H1 (cell line): ENCODE data around the gene FEM1C. TPM values are rescaled to one million over a fixed set of nuclear protein-coding genes. Genes with fewer than 3 reads are reported as not detected.

Experiments
- CTCF ChIA-PET: fragments of 300-600 bp; sonication (Branson Sonifier 250); formaldehyde crosslinking; loops from one replicate; lab custom pipeline; 2021; ENCODE audit not compliant: partially characterized antibody; lab: Charles Lee
- POLR2A ChIA-PET: fragments of 300-600 bp; sonication (Branson Sonifier 250); formaldehyde crosslinking; loops from one replicate; lab custom pipeline; 2021; ENCODE audit warnings: inconsistent platforms; ENCODE audit not compliant: partially characterized antibody; lab: Charles Lee
- DNase-seq, 2 experiments: peaks; one replicate each; pipeline versions ENCODE4 v3.0.0 to v3.0.0-alpha.2; 2010 to 2022; ENCODE audit warnings: low spot score in 2 of 2, low read depth in 1 of 2, mixed read lengths in 1 of 2
- FAIRE-seq: peaks from 2 replicates; lab custom pipeline; 2011; peaks lifted over from hg19 to GRCh38; lab: Jason Lieb, UNC
- H2AFZ ChIP-seq: 2 replicates; pipeline ENCODE4 v1.8.1; 2012; ENCODE audit warnings: low read length, inconsistent platforms
- H2AK5ac ChIP-seq: 2 replicates; pipeline ENCODE4 v1.6.1; 2013; ENCODE audit warnings: low read depth, low read length
- H2BK120ac ChIP-seq: replicated peaks from 2 replicates; pipeline ENCODE3; 2013; ENCODE audit warnings: low read depth, low read length, inconsistent platforms
- H2BK12ac ChIP-seq: 2 replicates; pipeline ENCODE4 v1.6.1; 2013; ENCODE audit warnings: low read depth, low read length
- H2BK15ac ChIP-seq: 2 replicates; pipeline ENCODE4 v1.6.1; 2013; ENCODE audit warnings: low read length
- H2BK20ac ChIP-seq: 2 replicates; pipeline ENCODE4 v1.6.1; 2013; ENCODE audit warnings: low read length
- H2BK5ac ChIP-seq: 2 replicates; pipeline ENCODE4 v1.6.1; 2013; ENCODE audit warnings: low read depth, low read length
- H3K14ac ChIP-seq: 2 replicates; pipeline ENCODE4 v1.6.1; 2013; ENCODE audit warnings: inconsistent platforms; ENCODE audit not compliant: insufficient read length
- H3K18ac ChIP-seq: 2 replicates; pipeline ENCODE4 v1.6.1; 2013; ENCODE audit warnings: low read length; ENCODE audit errors: extremely low read depth
- H3K23ac ChIP-seq: 2 replicates; pipeline ENCODE4 v1.6.1; 2013; ENCODE audit warnings: inconsistent platforms; ENCODE audit not compliant: insufficient read length
- H3K23me2 ChIP-seq: 2 replicates; pipeline ENCODE4 v1.6.1; 2013; ENCODE audit warnings: low read depth, low read length
- H3K27ac ChIP-seq: 2 replicates; pipeline ENCODE4 v1.6.1; 2011; ENCODE audit warnings: low read depth, low read length, inconsistent platforms
- H3K27me3 ChIP-seq, 4 experiments: replicated peaks in 1 of 4; 1 replicate in 1 of 4; 2 replicates in 3 of 4; pipeline versions ENCODE4 v1.6.1 to v1.8.1; 2011 to 2013; ENCODE audit warnings: low read length in 3 of 4, mild to moderate bottlenecking in 3 of 4, inconsistent platforms in 2 of 4, mixed read lengths in 2 of 4, moderate library complexity in 1 of 4; ENCODE audit not compliant: control insufficient read depth in 3 of 4, insufficient read depth in 3 of 4; ENCODE audit errors: extremely low read depth in 1 of 4
- H3K36me3 ChIP-seq, 4 experiments: 2 replicates each; pipeline versions ENCODE4 v1.6.1 to v1.8.1; 2011 to 2013; ENCODE audit warnings: mild to moderate bottlenecking in 4 of 4, low read length in 3 of 4, moderate library complexity in 2 of 4, control low read depth in 1 of 4, inconsistent platforms in 1 of 4; ENCODE audit not compliant: insufficient read depth in 4 of 4, control insufficient read depth in 2 of 4
- H3K4ac ChIP-seq: replicated peaks from 2 replicates; pipeline ENCODE3; 2013; ENCODE audit warnings: low read length, low read depth, mixed read lengths, inconsistent platforms; ENCODE audit not compliant: insufficient read length
- H3K4me1 ChIP-seq, 4 experiments: replicated peaks in 1 of 4; 1 replicate in 1 of 4; 2 replicates in 3 of 4; pipeline versions ENCODE4 v1.6.1 to v1.8.1; 2011 to 2013; ENCODE audit warnings: low read length in 3 of 4, inconsistent platforms in 2 of 4, mixed read lengths in 1 of 4; ENCODE audit not compliant: insufficient read depth in 4 of 4, control insufficient read depth in 3 of 4
- H3K4me2 ChIP-seq, 2 experiments: 2 replicates each; pipeline versions ENCODE4 v1.6.1 to v1.8.1; 2011 to 2013; ENCODE audit warnings: low read depth in 2 of 2, low read length in 2 of 2, control low read depth in 1 of 2, inconsistent platforms in 1 of 2, mild to moderate bottlenecking in 1 of 2; ENCODE audit not compliant: insufficient read depth in 1 of 2
- H3K4me3 ChIP-seq, 4 experiments: fragments of 200-600, 300-600 bp in 1 of 4; sonication (generic), shearing (Covaris generic), sonication (Bioruptor Twin) in 1 of 4; 2 replicates each; pipeline versions ENCODE4 v1.5.1 to v1.8.1; 2011 to 2016; ENCODE audit warnings: low read length in 4 of 4, low read depth in 3 of 4, control low read depth in 2 of 4, inconsistent platforms in 2 of 4, mild to moderate bottlenecking in 2 of 4, mixed read lengths in 1 of 4, moderate library complexity in 1 of 4; ENCODE audit not compliant: insufficient read depth in 2 of 4; ENCODE audit errors: extremely low read depth in 1 of 4
- H3K56ac ChIP-seq: replicated peaks from 2 replicates; pipeline ENCODE3; 2013; ENCODE audit warnings: low read depth, mild to moderate bottlenecking, mixed read lengths, low read length, inconsistent platforms; ENCODE audit not compliant: insufficient read length
- H3K79me1 ChIP-seq: 2 replicates; pipeline ENCODE4 v1.6.1; 2013; ENCODE audit warnings: low read depth, low read length, control low read depth
- H3K79me2 ChIP-seq, 2 experiments: 2 replicates each; pipeline versions ENCODE4 v1.6.1 to v1.8.1; 2012 to 2013; ENCODE audit warnings: low read length in 2 of 2, mild to moderate bottlenecking in 2 of 2, inconsistent platforms in 1 of 2; ENCODE audit not compliant: insufficient read depth in 2 of 2, control insufficient read depth in 1 of 2
- H3K9ac ChIP-seq, 4 experiments: replicated peaks in 1 of 4; 1 replicate in 1 of 4; 2 replicates in 3 of 4; pipeline versions ENCODE4 v1.6.1 to v1.8.1; 2011 to 2013; ENCODE audit warnings: low read depth in 3 of 4, low read length in 3 of 4, control low read depth in 2 of 4, mild to moderate bottlenecking in 2 of 4, moderate library complexity in 2 of 4, inconsistent platforms in 1 of 4; ENCODE audit errors: extremely low read depth in 1 of 4
- H3K9me3 ChIP-seq, 2 experiments: 2 replicates each; pipeline versions ENCODE4 v1.6.1 to v1.8.1; 2012 to 2013; ENCODE audit warnings: mild to moderate bottlenecking in 2 of 2, moderate library complexity in 2 of 2, control low read depth in 1 of 2, inconsistent platforms in 1 of 2, low read depth in 1 of 2, low read length in 1 of 2, mixed read lengths in 1 of 2; ENCODE audit not compliant: insufficient read depth in 2 of 2
- H4K20me1 ChIP-seq, 2 experiments: replicated peaks in 1 of 2; 2 replicates each; pipeline versions ENCODE3 to v1.8.1; 2011 to 2013; ENCODE audit warnings: inconsistent platforms in 2 of 2, low read length in 2 of 2, mild to moderate bottlenecking in 1 of 2; ENCODE audit not compliant: insufficient read depth in 2 of 2, control insufficient read depth in 1 of 2
- H4K5ac ChIP-seq: 2 replicates; pipeline ENCODE4 v1.6.1; 2013; ENCODE audit warnings: low read length, low read depth, mixed read lengths, inconsistent platforms; ENCODE audit not compliant: insufficient read length
- H4K8ac ChIP-seq: 2 replicates; pipeline ENCODE4 v1.8.0; 2013; ENCODE audit warnings: mild to moderate bottlenecking, moderate library complexity, low read length, inconsistent platforms; ENCODE audit not compliant: insufficient read depth; ENCODE audit errors: extremely low read depth
- H4K91ac ChIP-seq: replicated peaks from 2 replicates; pipeline ENCODE3; 2013; ENCODE audit warnings: low read length, mixed read lengths, inconsistent platforms; ENCODE audit not compliant: insufficient read length
- BACH1 ChIP-seq: IDR thresholded peaks from 2 replicates; pipeline ENCODE4 v1.6.1; 2012; ENCODE audit warnings: low read length, improper control_type of control experiment
- BCL11A ChIP-seq, 2 experiments: IDR thresholded peaks; one replicate each; pipeline ENCODE4 v1.6.1; 2011; ENCODE audit warnings: low read depth in 2 of 2, low read length in 2 of 2, mild to moderate bottlenecking in 2 of 2
- CHD2 ChIP-seq: IDR thresholded peaks from 2 replicates; pipeline ENCODE4 v1.6.1; 2012; ENCODE audit warnings: low read length, improper control_type of control experiment
- EP300 ChIP-seq, 2 experiments: IDR thresholded peaks; 1 replicate in 1 of 2; 2 replicates in 1 of 2; pipeline ENCODE4 v1.6.1; 2011 to 2012; ENCODE audit warnings: low read depth in 2 of 2, low read length in 2 of 2, mild to moderate bottlenecking in 2 of 2, borderline replicate concordance in 1 of 2, inconsistent platforms in 1 of 2, moderate library complexity in 1 of 2
- HDAC6 ChIP-seq: IDR thresholded peaks from one replicate; pipeline ENCODE4 v1.7.1; 2012; ENCODE audit warnings: low read depth, mild to moderate bottlenecking, inconsistent platforms, low read length, moderate library complexity
- JUND ChIP-seq: IDR thresholded peaks from 2 replicates; pipeline ENCODE4 v1.6.1; 2011; ENCODE audit warnings: mild to moderate bottlenecking, improper control_type of control experiment, low read length
- KDM4A ChIP-seq: IDR thresholded peaks from one replicate; pipeline ENCODE4 v1.7.1; 2012; ENCODE audit warnings: low read depth, mild to moderate bottlenecking, moderate library complexity, low read length, inconsistent platforms; ENCODE audit not compliant: severe bottlenecking
- POLR2A ChIP-seq, 2 experiments: IDR thresholded peaks; 1 replicate in 1 of 2; 2 replicates in 1 of 2; pipeline ENCODE4 v1.6.1; 2011; ENCODE audit warnings: low read depth in 2 of 2, low read length in 2 of 2, mild to moderate bottlenecking in 2 of 2; ENCODE audit errors: control extremely low read depth in 1 of 2
- SAP30 ChIP-seq: fragments of 300-600 bp; sonication (generic); IDR thresholded peaks from 2 replicates; pipeline ENCODE4 v1.7.1; 2012; ENCODE audit warnings: low read length, moderate library complexity, mild to moderate bottlenecking, inconsistent platforms; ENCODE audit not compliant: insufficient read depth, insufficient replicate concordance
- SP2 ChIP-seq: IDR thresholded peaks from 2 replicates; pipeline ENCODE4 v1.6.1; 2012; ENCODE audit warnings: mild to moderate bottlenecking, low read length, inconsistent platforms
- SUZ12 ChIP-seq: fragments of 200-600 bp; sonication (generic); IDR thresholded peaks from 2 replicates; pipeline ENCODE4 v1.6.1; 2012; ENCODE audit warnings: mild to moderate bottlenecking, inconsistent platforms, low read length, moderate library complexity, mixed read lengths
- WGBS, 2 experiments: shearing (Covaris generic) in 1 of 2; methylation state at CpG; one replicate each; pipeline versions ENCODE4 v1.1.6 to v1.1.7; 2013 to 2015; ENCODE audit warnings: low lambda C conversion rate in 2 of 2, mixed read lengths in 2 of 2, inconsistent platforms in 1 of 2, low coverage in 1 of 2, missing lambda C conversion rate in 1 of 2; ENCODE audit not compliant: insufficient replicate concordance in 2 of 2, insufficient coverage in 1 of 2, insufficient read length in 1 of 2; ENCODE audit errors: extremely low coverage in 1 of 2, missing lambda C conversion rate in 1 of 2; 5-methylcytosine and 5-hydroxymethylcytosine counted together
- polyA plus RNA-seq, 7 experiments: library from polyadenylated mRNA; depleted of rRNA in 3 of 7; stranded (reverse) in 5 of 7; unstranded in 2 of 7; fragments of >200 nt in 5 of 7; fragments of 200-250 nt in 2 of 7; gene quantifications; 1 replicate in 5 of 7; 2 replicates in 1 of 7; 4 replicates in 1 of 7; pipeline versions ENCODE4 v1.2.1 to v1.2.3, GENCODE V29; 2011 to 2013; ENCODE audit warnings: missing spikeins in 2 of 7, mixed read lengths in 2 of 7
- total RNA-seq: library from RNA; stranded (reverse); fragmentation: NEBNext Ultra II Directional; extraction: Animal tissue kit (Norgen Biotek cat#: 25700); gene quantifications from 2 replicates; pipeline ENCODE4 v1.2.1, GENCODE V29; 2021
- TF ChIP-seq, protein P1 (sequence below), 3 experiments: IDR thresholded peaks; 1 replicate in 2 of 3; 2 replicates in 1 of 3; pipeline versions ENCODE4 v1.5.1 to v1.6.1; 2011; ENCODE audit warnings: low read length in 3 of 3, mild to moderate bottlenecking in 3 of 3, inconsistent platforms in 2 of 3, low read depth in 1 of 3, moderate library complexity in 1 of 3; ENCODE audit not compliant: insufficient read depth in 1 of 3; ENCODE audit errors: control extremely low read depth in 1 of 3

The FEM1C gene
- total and polyA plus RNA-seq, 2 of the 8 experiments (the other 6 are each of a cell fraction or from before 2014, with no cell fraction given): 4.4 to 17.7 TPM

DNA sequence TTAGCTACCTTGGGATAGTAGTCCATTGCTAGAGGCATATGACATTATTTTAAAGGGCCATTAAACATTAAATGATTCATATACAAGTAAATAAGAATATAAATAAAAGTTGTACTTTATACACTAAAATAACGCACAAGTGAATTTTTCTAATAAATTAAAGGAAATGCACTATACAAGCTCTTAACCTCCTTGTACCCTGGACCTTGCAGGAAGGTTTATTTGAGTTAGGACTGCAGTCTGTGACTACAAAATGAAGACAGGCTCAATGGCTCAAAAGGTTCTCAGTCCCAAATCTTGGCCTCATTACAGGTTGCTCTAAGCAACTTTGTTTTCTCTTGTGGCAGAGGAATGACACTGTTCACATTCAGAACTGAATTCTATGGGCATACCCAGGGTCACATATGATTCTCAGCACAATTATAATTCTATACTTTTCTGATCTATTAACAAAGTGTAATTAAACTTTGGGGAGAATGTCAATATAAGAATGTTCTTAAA is 34.4 kb downstream of the FEM1C start:
- POLR2A ChIA-PET: no interaction called here
- no peak overlapping the region for H2AFZ ChIP-seq
- no peak for TF ChIP-seq SP2
- TF ChIP-seq, protein P1, sequence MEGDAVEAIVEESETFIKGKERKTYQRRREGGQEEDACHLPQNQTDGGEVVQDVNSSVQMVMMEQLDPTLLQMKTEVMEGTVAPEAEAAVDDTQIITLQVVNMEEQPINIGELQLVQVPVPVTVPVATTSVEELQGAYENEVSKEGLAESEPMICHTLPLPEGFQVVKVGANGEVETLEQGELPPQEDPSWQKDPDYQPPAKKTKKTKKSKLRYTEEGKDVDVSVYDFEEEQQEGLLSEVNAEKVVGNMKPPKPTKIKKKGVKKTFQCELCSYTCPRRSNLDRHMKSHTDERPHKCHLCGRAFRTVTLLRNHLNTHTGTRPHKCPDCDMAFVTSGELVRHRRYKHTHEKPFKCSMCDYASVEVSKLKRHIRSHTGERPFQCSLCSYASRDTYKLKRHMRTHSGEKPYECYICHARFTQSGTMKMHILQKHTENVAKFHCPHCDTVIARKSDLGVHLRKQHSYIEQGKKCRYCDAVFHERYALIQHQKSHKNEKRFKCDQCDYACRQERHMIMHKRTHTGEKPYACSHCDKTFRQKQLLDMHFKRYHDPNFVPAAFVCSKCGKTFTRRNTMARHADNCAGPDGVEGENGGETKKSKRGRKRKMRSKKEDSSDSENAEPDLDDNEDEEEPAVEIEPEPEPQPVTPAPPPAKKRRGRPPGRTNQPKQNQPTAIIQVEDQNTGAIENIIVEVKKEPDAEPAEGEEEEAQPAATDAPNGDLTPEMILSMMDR (IDR thresholded peaks at IDR 0.05; ENCODE audit: control extremely low read depth in 1 of 3, insufficient read depth in 1 of 3, low read depth in 1 of 3, low read length in 3 of 3): no peak
- no peak for TF ChIP-seq JUND
- no peak for TF ChIP-seq BCL11A (IDR thresholded peaks at IDR 0.05; ENCODE audit: low read depth in 2 of 2, low read length in 2 of 2)
- TF ChIP-seq KDM4A: no peak
- TF ChIP-seq BACH1: no peak
- TF ChIP-seq EP300 (IDR thresholded peaks at IDR 0.05; ENCODE audit: borderline replicate concordance in 1 of 2, low read depth in 2 of 2, low read length in 2 of 2): no peak
- no peak for TF ChIP-seq SUZ12
- no peak for TF ChIP-seq SAP30
- no peak for TF ChIP-seq CHD2
- TF ChIP-seq HDAC6: no peak
- TF ChIP-seq POLR2A (IDR thresholded peaks at IDR 0.05; ENCODE audit: control extremely low read depth in 1 of 2, low read depth in 2 of 2, low read length in 2 of 2): no peak

More for the DNA sequence above, 34.4 kb downstream of the FEM1C start:
- Histone ChIP-seq H3K14ac (no peak overlapping the region), H3K18ac (no peak overlapping the region), H2BK15ac (no peak overlapping the region), H4K91ac (no peak overlapping the region), H3K9me3 (no peaks in the 10 kb centered on the region), H2AK5ac (no peak overlapping the region), H3K4me2 (no peak overlapping the region), H2BK120ac (no peak overlapping the region), H2BK20ac (no peak overlapping the region), H3K23me2 (no peaks in the 10 kb centered on the region), H3K79me1 (no peaks in the 10 kb centered on the region), H3K4ac (no peak overlapping the region), H3K27ac (no peak overlapping the region), H4K8ac (no peak overlapping the region), H3K56ac (no peak overlapping the region), H2BK5ac (no peak overlapping the region), H2BK12ac (no peak overlapping the region), H3K36me3 (no peaks in the 10 kb centered on the region), H3K79me2 (no peaks in the 10 kb centered on the region), H3K4me1 (no peaks in the 10 kb centered on the region), H3K27me3 (no peaks in the 10 kb centered on the region), H4K5ac (no peak overlapping the region), H4K20me1 (no peaks in the 10 kb centered on the region), H3K23ac (no peak overlapping the region), H3K9ac (no peak overlapping the region), H3K4me3 (no peak overlapping the region)
- WGBS, 2 experiments: 0% methylated on average over 1 of the region's 1 CpG; no CpG with 5 or more reads in 1 of the 2 experiments
- DNase-seq (no peak), FAIRE-seq (no peak)
- CTCF ChIA-PET: interaction anchor here (0.9 kb wide), 1 partner anchor 121 kb away, joined by 3 read pairs; no protein-coding TSS in a partner anchor
